ENCODE results near the gene RAMP3. TPM values are rescaled to one million over a fixed set of nuclear protein-coding genes. Genes with fewer than 3 reads are reported as not detected.
"Not testable (repeated sequence)": the region's sequence is repeated elsewhere in the genome, so short reads cannot be mapped to it uniquely, and the experiment has no call there.

The RAMP3 gene
- total RNA-seq, 3 donors from 2014 or later (not counting 1 experiment from before 2014, with no cell fraction given): not detected

DNA sequence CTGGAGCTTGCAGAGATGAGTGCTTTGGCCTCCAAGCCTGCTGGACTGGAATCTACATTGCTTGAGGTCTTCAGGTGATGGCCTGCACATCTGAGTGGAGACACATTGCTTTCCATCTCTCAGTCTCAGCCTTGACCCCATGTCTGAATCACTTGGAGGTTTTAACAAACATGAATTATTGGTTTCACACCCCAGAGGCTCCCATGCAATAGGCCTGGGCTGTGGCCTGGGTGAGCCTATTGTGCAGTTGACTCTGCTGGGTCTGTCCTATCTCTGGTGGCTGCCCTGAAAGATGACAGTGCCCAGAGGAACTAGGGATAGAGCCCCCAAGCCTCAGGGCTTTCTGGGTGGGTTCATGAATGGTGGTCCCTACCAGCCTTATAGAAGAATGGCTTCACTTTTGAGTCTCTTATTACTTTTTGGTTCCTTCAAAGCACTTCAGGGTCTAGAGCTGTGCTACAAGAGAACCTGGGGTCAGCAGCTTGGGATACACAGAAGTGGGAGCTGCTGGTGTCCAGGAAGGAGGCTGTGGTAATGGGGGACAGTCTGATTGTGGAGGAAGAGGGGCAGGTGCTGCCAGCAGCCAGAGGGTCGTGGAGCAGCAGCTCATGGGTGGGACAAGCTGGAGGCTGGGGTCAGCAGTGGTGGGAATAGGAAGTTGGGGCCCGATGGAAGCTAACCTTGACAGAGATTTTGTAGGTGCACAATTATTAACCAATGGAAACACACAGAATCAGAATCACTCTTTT lies 5.5 kb downstream of the RAMP3 start:
- TF ChIP-seq, protein P1, sequence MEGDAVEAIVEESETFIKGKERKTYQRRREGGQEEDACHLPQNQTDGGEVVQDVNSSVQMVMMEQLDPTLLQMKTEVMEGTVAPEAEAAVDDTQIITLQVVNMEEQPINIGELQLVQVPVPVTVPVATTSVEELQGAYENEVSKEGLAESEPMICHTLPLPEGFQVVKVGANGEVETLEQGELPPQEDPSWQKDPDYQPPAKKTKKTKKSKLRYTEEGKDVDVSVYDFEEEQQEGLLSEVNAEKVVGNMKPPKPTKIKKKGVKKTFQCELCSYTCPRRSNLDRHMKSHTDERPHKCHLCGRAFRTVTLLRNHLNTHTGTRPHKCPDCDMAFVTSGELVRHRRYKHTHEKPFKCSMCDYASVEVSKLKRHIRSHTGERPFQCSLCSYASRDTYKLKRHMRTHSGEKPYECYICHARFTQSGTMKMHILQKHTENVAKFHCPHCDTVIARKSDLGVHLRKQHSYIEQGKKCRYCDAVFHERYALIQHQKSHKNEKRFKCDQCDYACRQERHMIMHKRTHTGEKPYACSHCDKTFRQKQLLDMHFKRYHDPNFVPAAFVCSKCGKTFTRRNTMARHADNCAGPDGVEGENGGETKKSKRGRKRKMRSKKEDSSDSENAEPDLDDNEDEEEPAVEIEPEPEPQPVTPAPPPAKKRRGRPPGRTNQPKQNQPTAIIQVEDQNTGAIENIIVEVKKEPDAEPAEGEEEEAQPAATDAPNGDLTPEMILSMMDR (IDR thresholded peaks at IDR 0.05): no peak
- H3K27me3 ChIP-seq (ENCODE audit: control insufficient read depth, insufficient read depth, low read length): peaks cover 4% of the 10 kb centered on the region
- H3K36me3 Mint-ChIP-seq: no peaks in the 10 kb centered on the region
- H3K27me3 Mint-ChIP-seq (ENCODE audit: low read depth in 2 of 2): peaks cover 16 to 27% of the 10 kb centered on the region in 2 donors
- H3K4me1 ChIP-seq (ENCODE audit: control insufficient read depth, insufficient read depth, low read length): peaks cover 4% of the 10 kb centered on the region
- H3K9me3 ChIP-seq (ENCODE audit: control insufficient read depth, insufficient read depth, low read length): peaks cover 3% of the 10 kb centered on the region
- H3K9me3 Mint-ChIP-seq: peaks cover 0 to 4% of the 10 kb centered on the region in 2 donors
- ATAC-seq (no peak), DNase-seq (no peak)
- WGBS (ENCODE audit: insufficient coverage): 69% methylated on average over 2 of the region's 2 CpGs
- H3K36me3 ChIP-seq (ENCODE audit: control insufficient read depth, insufficient read depth, low read length): no peaks in the 10 kb centered on the region
- no peak overlapping the region for H3K27ac ChIP-seq (ENCODE audit: low read length)
- H3K4me3 ChIP-seq (ENCODE audit: low read length): no peak overlapping the region
- peaks cover 0 to 26% of the 10 kb centered on the region in 2 donors for H3K4me1 Mint-ChIP-seq
- intact Hi-C loops (cut with micrococcal nuclease): no loop called here
- H3K27ac Mint-ChIP-seq: no peak overlapping the region
- H3K4me3 Mint-ChIP-seq: no peak overlapping the region

DNA sequence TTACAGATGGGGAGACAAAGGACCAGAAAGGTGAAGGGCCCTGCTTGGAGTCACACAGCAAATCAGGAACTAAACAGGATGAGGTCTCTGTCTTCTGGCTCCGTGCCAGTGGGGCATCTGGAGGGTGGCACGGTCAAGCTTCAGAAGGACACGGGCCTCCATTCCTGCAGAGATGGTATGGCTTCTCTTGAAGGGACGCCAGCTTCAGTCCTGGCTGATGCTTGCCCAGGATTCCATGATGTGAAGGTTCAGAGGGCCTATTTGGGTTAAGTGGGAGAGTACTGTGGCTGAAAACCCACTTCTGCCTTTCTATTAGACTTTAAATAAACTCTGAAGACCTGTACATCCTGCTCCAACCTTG lies 6.1 kb downstream of the RAMP3 start:
- Histone ChIP-seq H3K4me1 (ENCODE audit: control insufficient read depth, insufficient read depth, low read length) (peaks cover 4% of the 10 kb centered on the region), H3K27me3 (ENCODE audit: control insufficient read depth, insufficient read depth, low read length) (peaks cover 1% of the 10 kb centered on the region), H3K4me3 (ENCODE audit: low read length) (no peak overlapping the region), H3K27ac (ENCODE audit: low read length) (no peak overlapping the region), H3K36me3 (ENCODE audit: control insufficient read depth, insufficient read depth, low read length) (no peaks in the 10 kb centered on the region), H3K9me3 (ENCODE audit: control insufficient read depth, insufficient read depth, low read length) (peaks cover 3% of the 10 kb centered on the region)
- TF ChIP-seq, protein P1 (IDR thresholded peaks at IDR 0.05): no peak
- intact Hi-C loops (cut with micrococcal nuclease): no loop called here
- 83% methylated on average over 4 of the region's 4 CpGs for WGBS (ENCODE audit: insufficient coverage)
- DNase-seq (no peak), ATAC-seq (no peak)
- H3K4me3 Mint-ChIP-seq: no peak overlapping the region
- peaks cover 0 to 26% of the 10 kb centered on the region in 2 donors for H3K4me1 Mint-ChIP-seq
- H3K27ac Mint-ChIP-seq: no peak overlapping the region
- H3K36me3 Mint-ChIP-seq: no peaks in the 10 kb centered on the region
- peaks cover 11 to 24% of the 10 kb centered on the region in 2 donors for H3K27me3 Mint-ChIP-seq (ENCODE audit: low read depth in 2 of 2)
- H3K9me3 Mint-ChIP-seq: peaks cover 0 to 4% of the 10 kb centered on the region in 2 donors

DNA sequence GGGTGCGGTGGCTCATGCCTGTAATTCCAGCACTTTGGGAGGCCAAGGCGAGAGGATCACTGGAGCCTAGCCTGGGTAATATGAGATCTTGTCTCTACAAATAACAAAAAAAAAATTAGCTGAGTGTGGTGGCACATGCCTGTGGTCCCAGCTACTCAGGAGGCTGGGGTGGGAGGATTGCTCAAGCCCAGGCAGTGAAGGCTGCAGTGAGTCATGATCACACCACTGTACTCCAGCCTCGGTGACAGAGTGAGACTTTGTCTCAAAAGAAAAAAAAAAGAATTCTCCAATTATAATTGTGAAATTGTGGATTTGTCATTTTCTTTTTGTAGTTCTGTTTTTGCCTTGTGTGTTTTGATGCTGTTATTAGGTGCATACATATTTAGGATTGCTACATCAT lies 6.7 kb downstream of the RAMP3 start:
- H3K27me3 ChIP-seq (ENCODE audit: control insufficient read depth, insufficient read depth, low read length); H3K4me1 ChIP-seq (ENCODE audit: control insufficient read depth, insufficient read depth, low read length); ATAC-seq; intact Hi-C loops (cut with micrococcal nuclease); H3K9me3 Mint-ChIP-seq; H3K27ac ChIP-seq (ENCODE audit: low read length); H3K9me3 ChIP-seq (ENCODE audit: control insufficient read depth, insufficient read depth, low read length); H3K4me3 Mint-ChIP-seq; H3K27ac Mint-ChIP-seq; DNase-seq; H3K36me3 Mint-ChIP-seq; H3K36me3 ChIP-seq (ENCODE audit: control insufficient read depth, insufficient read depth, low read length); H3K4me3 ChIP-seq (ENCODE audit: low read length): not testable (repeated sequence)
- H3K27me3 Mint-ChIP-seq (ENCODE audit: low read depth in 2 of 2): peaks cover 9 to 24% of the 10 kb centered on the region in 2 donors
- 100% methylated on average over 2 of the region's 3 CpGs for WGBS (ENCODE audit: insufficient coverage)
- H3K4me1 Mint-ChIP-seq: peaks cover 0 to 26% of the 10 kb centered on the region in 2 donors

DNA sequence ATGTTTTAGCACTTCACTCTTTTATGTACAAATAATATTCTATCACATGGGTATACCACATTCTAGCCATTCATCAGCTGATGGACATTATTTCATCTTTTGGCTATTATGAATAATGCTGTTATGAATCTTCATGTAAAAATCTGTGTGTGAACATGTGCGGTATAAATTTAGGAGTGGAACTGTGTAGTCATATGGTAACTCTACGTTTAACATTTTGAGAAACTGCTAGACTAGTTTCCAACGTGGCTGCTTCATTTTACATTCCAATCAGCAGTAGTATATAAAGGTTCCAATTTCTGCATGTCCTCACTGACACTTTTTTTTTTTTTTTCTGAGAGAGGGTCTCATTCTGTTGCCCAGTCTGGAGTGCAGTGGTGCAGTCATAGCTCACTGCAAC lies 8.3 kb downstream of the RAMP3 start:
- Histone ChIP-seq H3K36me3 (ENCODE audit: control insufficient read depth, insufficient read depth, low read length) (no peaks in the 10 kb centered on the region), H3K27ac (ENCODE audit: low read length) (no peak overlapping the region), H3K4me3 (ENCODE audit: low read length) (no peak overlapping the region), H3K4me1 (ENCODE audit: control insufficient read depth, insufficient read depth, low read length) (no peaks in the 10 kb centered on the region), H3K27me3 (ENCODE audit: control insufficient read depth, insufficient read depth, low read length) (no peaks in the 10 kb centered on the region), H3K9me3 (ENCODE audit: control insufficient read depth, insufficient read depth, low read length) (peaks cover 3% of the 10 kb centered on the region)
- TF ChIP-seq, protein P1 (IDR thresholded peaks at IDR 0.05): no peak
- no peaks in the 10 kb centered on the region for H3K36me3 Mint-ChIP-seq
- H3K4me3 Mint-ChIP-seq: no peak overlapping the region
- H3K9me3 Mint-ChIP-seq: peaks cover 0 to 4% of the 10 kb centered on the region in 2 donors
- peaks cover 0 to 18% of the 10 kb centered on the region in 2 donors for H3K4me1 Mint-ChIP-seq
- H3K27me3 Mint-ChIP-seq (ENCODE audit: low read depth in 2 of 2): peaks cover 8 to 27% of the 10 kb centered on the region in 2 donors
- no peak overlapping the region for H3K27ac Mint-ChIP-seq
- 62% methylated on average over 3 of the region's 3 CpGs for whole genome bisulfite sequencing (ENCODE audit: insufficient coverage)
- intact Hi-C loops (cut with micrococcal nuclease): no loop called here
- no peak for ATAC-seq
- DNase-seq: no peak

All from natural killer cell (primary cell).